ENCODE measurements around the gene NFKBIA. TPM values are rescaled to one million over a fixed set of nuclear protein-coding genes. Genes with fewer than 3 reads are reported as not detected.

NFKBIA gene
- polyA plus RNA-seq, 1 donor (not counting 4 experiments of a cell fraction or from before 2014, with no cell fraction given) = 123 TPM

- no peaks in the 10 kb centered on the region for H3K36me3 ChIP-seq (ENCODE audit: control insufficient read depth in 2 of 2, extremely low read depth in 1 of 2, insufficient read depth in 2 of 2, low read length in 2 of 2)
- FAIRE-seq (no peak), DNase-seq (ENCODE audit: low read depth, low spot score) (no peak)
- H3K79me2 ChIP-seq (ENCODE audit: control insufficient read depth, insufficient read depth, low read length) = no peaks in the 10 kb centered on the region
- dilution Hi-C loops (cut with MboI; ENCODE audit: extremely low pct_ligation_motif_present, low sequenced_read_pairs) = no loop called here
- H4K20me1 ChIP-seq (ENCODE audit: control insufficient read depth, extremely low read depth, insufficient read depth, low read length) = no peaks in the 10 kb centered on the region
- no peak overlapping the region for H3K4me3 ChIP-seq (ENCODE audit: control insufficient read depth in 2 of 3, extremely low read depth in 1 of 3, insufficient read depth in 2 of 3, low read depth in 1 of 3, low read length in 3 of 3)
- no peaks in the 10 kb centered on the region for H3K9me1 ChIP-seq (ENCODE audit: control insufficient read depth, extremely low read depth, insufficient read depth, low read length)
- no peak overlapping the region for H3K9ac ChIP-seq (ENCODE audit: control insufficient read depth, extremely low read depth, insufficient read depth, low read length)
- H3K27ac ChIP-seq (ENCODE audit: control insufficient read depth, insufficient read depth, low read length) = no peak overlapping the region
- H3K9me3 ChIP-seq (ENCODE audit: control insufficient read depth, low read depth, low read length) = no peaks in the 10 kb centered on the region
- no peak for TF ChIP-seq CTCF (optimal IDR thresholded peaks at IDR 0.05 in 1 of 3, IDR thresholded peaks at IDR 0.05 in 1 of 3, conservative IDR thresholded peaks at IDR 0.05 in 1 of 3; ENCODE audit: extremely low read depth in 1 of 3, insufficient read depth in 2 of 3, low read length in 3 of 3)
- H3K4me1 ChIP-seq (ENCODE audit: control insufficient read depth, extremely low read depth, insufficient read depth, low read length) = peaks cover 12% of the 10 kb centered on the region
- no peak overlapping the region for H2AFZ ChIP-seq (ENCODE audit: control insufficient read depth, low read length)
- H3K4me2 ChIP-seq (ENCODE audit: control insufficient read depth, extremely low read depth, insufficient read depth, low read depth, low read length) = no peak overlapping the region
- no peaks in the 10 kb centered on the region for H3K27me3 ChIP-seq (ENCODE audit: control insufficient read depth, extremely low read depth, insufficient read depth, low read length)
Observed at GRCh38 chr14:35409595-35409994, 5.0 kb upstream of the NFKBIA start.

GRCh38 chr14:35408026-35408425 lies 3.5 kb upstream of the NFKBIA start:
- Histone ChIP-seq H3K27ac (ENCODE audit: control insufficient read depth, insufficient read depth, low read length) (no peak overlapping the region), H2AFZ (ENCODE audit: control insufficient read depth, low read length) (no peak overlapping the region), H3K4me2 (ENCODE audit: control insufficient read depth, extremely low read depth, insufficient read depth, low read depth, low read length) (no peak overlapping the region), H3K4me3 (ENCODE audit: control insufficient read depth in 2 of 3, extremely low read depth in 1 of 3, insufficient read depth in 2 of 3, low read depth in 1 of 3, low read length in 3 of 3) (no peak overlapping the region), H3K9me3 (ENCODE audit: control insufficient read depth, low read depth, low read length) (no peaks in the 10 kb centered on the region), H3K27me3 (ENCODE audit: control insufficient read depth, extremely low read depth, insufficient read depth, low read length) (no peaks in the 10 kb centered on the region), H4K20me1 (ENCODE audit: control insufficient read depth, extremely low read depth, insufficient read depth, low read length) (peaks cover 6% of the 10 kb centered on the region), H3K4me1 (ENCODE audit: control insufficient read depth, extremely low read depth, insufficient read depth, low read length) (peaks cover 18% of the 10 kb centered on the region), H3K79me2 (ENCODE audit: control insufficient read depth, insufficient read depth, low read length) (peaks cover 7% of the 10 kb centered on the region), H3K9me1 (ENCODE audit: control insufficient read depth, extremely low read depth, insufficient read depth, low read length) (peaks cover 2% of the 10 kb centered on the region), H3K9ac (ENCODE audit: control insufficient read depth, extremely low read depth, insufficient read depth, low read length) (no peak overlapping the region), H3K36me3 (ENCODE audit: control insufficient read depth in 2 of 2, extremely low read depth in 1 of 2, insufficient read depth in 2 of 2, low read length in 2 of 2) (peaks cover 5 to 6% of the 10 kb centered on the region in 2 experiments)
- no peak for DNase-seq (ENCODE audit: low read depth, low spot score)
- FAIRE-seq = no peak
- no peak for TF ChIP-seq CTCF (optimal IDR thresholded peaks at IDR 0.05 in 1 of 3, IDR thresholded peaks at IDR 0.05 in 1 of 3, conservative IDR thresholded peaks at IDR 0.05 in 1 of 3; ENCODE audit: extremely low read depth in 1 of 3, insufficient read depth in 2 of 3, low read length in 3 of 3)
- no peak for TF ChIP-seq EZH2 (IDR thresholded peaks at IDR 0.05; ENCODE audit: low read length)
- dilution Hi-C loops (cut with MboI; ENCODE audit: extremely low pct_ligation_motif_present, low sequenced_read_pairs) = no loop called here

All from keratinocyte (primary cell).